Right cardiac atrium (tissue), 5 donors: ENCODE data around the gene CDC14A. TPM values are rescaled to one million over a fixed set of nuclear protein-coding genes. Genes with fewer than 3 reads are reported as not detected.

Experiments
- ATAC-seq, 2 donors: fragments of 200-7000 bp; cut with Tn5 transposase; one replicate each; pipeline versions ENCODE4 v1.8.0 to v1.9.1; 2020; ENCODE audit warnings: moderate library complexity in 2 of 2, mild to moderate bottlenecking in 1 of 2
- DNase-seq, 3 donors: peaks; one replicate each; pipeline ENCODE4 v3.0.0-alpha.2; 2020
- H3K27ac ChIP-seq: one replicate; pipeline ENCODE4 v1.5.1; 2013; ENCODE audit warnings: mild to moderate bottlenecking, low read length, control low read depth, moderate library complexity
- H3K27me3 ChIP-seq: one replicate; pipeline ENCODE4 v1.6.1; 2013; ENCODE audit not compliant: control insufficient read depth, insufficient read depth
- H3K4me1 ChIP-seq: one replicate; pipeline ENCODE4 v1.6.1; 2013; ENCODE audit warnings: low read length; ENCODE audit not compliant: control insufficient read depth, insufficient read depth
- H3K4me3 ChIP-seq: one replicate; pipeline ENCODE4 v1.5.1; 2013; ENCODE audit warnings: low read length, control low read depth
- H3K9me3 ChIP-seq: one replicate; pipeline ENCODE4 v1.6.1; 2013; ENCODE audit warnings: low read length; ENCODE audit not compliant: control insufficient read depth
- WGBS: extraction: QIAGEN DNeasy Blood & Tissue Kit; methylation state at CpG from one replicate; pipeline ENCODE4 v1.1.7; 2013; 5-methylcytosine and 5-hydroxymethylcytosine counted together
- intact Hi-C, 4 donors: fragments of 100-400 bp; cut with DNase I; formaldehyde crosslinking; loops; one replicate each; pipeline versions ENCODE4 v1.11.0 to v1.14.0; 2022 to 2023
- polyA plus RNA-seq: library from polyadenylated mRNA; stranded (reverse); fragments of 200-250 nt; gene quantifications from one replicate; pipeline ENCODE4 v1.2.3, GENCODE V29; 2013
- total RNA-seq, 4 donors: library from RNA; stranded (reverse); fragmentation: NEBNext Ultra II Directional; extraction: Animal tissue kit (Norgen Biotek cat#: 25700); gene quantifications; one replicate each; pipeline ENCODE4 v1.2.1, GENCODE V29; 2021
- donor health status: healthy with polysubstance abuse.
- donor health status: DM: no; HTN: yes; CAD: no.
- donor health status: DM: no; HTN: no; CAD: no.
- donor health status: DM: no; HTN: yes; CAD: no; lungs with severe emphysema.
- donor health status: DM: yes; HTN: yes; CAD: no.

The CDC14A gene
- total and polyA plus RNA-seq, 5 donors: 1.9 to 5.2 (median 4.8) TPM

DNA sequence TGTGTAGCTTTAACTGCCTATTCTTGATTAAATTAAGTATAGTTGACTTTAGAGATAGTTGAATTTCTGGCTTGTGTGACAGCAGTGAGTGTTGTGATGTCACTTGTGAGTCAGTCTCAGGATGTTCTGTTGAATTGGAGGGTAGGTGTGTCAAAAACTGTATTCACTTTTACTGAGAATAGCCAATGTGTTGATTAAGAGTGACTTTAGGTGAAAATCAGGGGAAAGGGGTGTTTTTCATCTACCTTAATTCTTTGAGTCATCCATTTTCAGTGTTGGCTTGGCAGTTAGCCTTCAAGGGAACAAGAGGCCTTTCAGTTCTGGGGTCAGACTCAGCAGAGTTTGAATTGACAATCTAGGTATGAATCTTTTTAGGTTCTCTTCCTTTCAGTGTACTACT lies 75.9 kb downstream of the CDC14A start:
- Histone ChIP-seq H3K4me3 (no peak overlapping the region), H3K9me3 (no peaks in the 10 kb centered on the region), H3K4me1 (no peaks in the 10 kb centered on the region), H3K27ac (no peak overlapping the region), H3K27me3 (no peaks in the 10 kb centered on the region)
- DNase-seq (no peak), ATAC-seq (no peak)
- intact Hi-C loops: no loop called here

DNA sequence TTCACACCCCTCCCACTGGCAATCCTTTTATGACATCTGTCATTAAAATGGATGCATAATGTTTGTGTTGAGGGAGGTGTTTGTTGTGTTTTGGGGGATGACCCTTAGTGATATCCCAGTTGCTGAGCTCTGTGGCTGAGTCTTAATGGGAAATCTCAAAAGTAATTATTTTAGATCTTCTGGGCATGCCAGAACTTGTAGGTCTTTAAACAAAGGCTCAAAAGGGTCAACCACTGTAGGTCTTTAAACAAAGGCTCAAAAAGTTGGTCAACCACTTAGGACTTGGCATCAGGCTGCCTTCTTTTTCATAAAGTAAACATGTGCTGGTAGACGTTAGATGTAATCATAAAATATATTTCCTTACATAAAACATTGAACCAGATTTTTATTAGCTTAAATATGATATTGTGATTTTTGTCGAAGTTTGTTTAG lies 78.0 kb downstream of the CDC14A start:
- Histone ChIP-seq H3K4me1 (no peaks in the 10 kb centered on the region), H3K9me3 (no peaks in the 10 kb centered on the region), H3K4me3 (no peak overlapping the region), H3K27me3 (no peaks in the 10 kb centered on the region), H3K27ac (no peak overlapping the region)
- ATAC-seq: no peak
- intact Hi-C loops: no loop called here
- DNase-seq: no peak
- WGBS: 83% methylated on average over 2 of the region's 2 CpGs

DNA sequence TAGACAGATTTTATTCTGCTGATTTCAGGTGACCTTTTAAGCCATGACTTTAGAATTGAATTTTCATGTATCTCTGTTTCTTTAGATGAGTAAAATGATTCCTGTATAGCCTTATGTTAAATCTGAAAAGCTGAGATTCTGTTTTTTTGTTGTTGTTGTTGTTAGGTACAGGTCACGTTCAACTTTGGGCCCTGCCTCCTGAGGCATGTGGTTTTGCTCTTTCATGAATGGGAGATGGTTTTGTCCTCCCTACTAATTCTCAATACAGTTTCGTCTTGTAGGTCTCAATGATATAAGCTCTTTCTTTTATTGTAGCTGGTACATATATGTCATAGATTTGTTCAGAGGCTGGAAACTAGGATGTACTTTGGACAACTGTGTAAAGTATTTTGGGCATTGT lies 79.6 kb downstream of the CDC14A start:
- WGBS: 94% methylated on average over 2 of the region's 2 CpGs

DNA sequence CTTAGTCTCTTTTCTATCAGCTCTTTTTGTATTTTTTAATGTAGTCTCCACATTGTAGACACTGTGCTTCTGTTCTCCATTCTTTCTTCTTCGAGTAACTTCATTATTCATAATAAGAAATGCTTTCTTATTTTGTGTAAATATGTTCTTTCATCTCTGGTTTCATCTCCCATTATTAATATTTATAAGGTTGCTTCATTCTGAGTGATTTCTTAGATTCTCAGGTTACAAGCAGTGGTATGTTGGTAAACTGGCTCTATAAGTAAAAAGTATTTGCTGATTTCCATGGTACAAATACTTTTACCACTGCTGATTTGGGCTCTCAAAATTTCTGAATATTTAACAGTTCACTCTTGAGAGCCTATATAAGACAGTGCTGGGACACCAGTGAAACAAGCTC lies 81.3 kb downstream of the CDC14A start:
- WGBS: 88% methylated on average over 1 of the region's 1 CpG
- DNase-seq (no peak), ATAC-seq (no peak)
- Histone ChIP-seq H3K4me3 (no peak overlapping the region), H3K9me3 (no peaks in the 10 kb centered on the region), H3K27me3 (no peaks in the 10 kb centered on the region), H3K27ac (no peak overlapping the region), H3K4me1 (no peaks in the 10 kb centered on the region)
- intact Hi-C loops: no loop called here

More for the DNA sequence above, 79.6 kb downstream of the CDC14A start:
- intact Hi-C loops: no loop called here
- no peak overlapping the region for H3K27ac ChIP-seq
- ATAC-seq (no peak), DNase-seq (no peak)
- H3K4me1 ChIP-seq: no peaks in the 10 kb centered on the region
- no peaks in the 10 kb centered on the region for H3K27me3 ChIP-seq
- H3K9me3 ChIP-seq: no peaks in the 10 kb centered on the region
- no peak overlapping the region for H3K4me3 ChIP-seq

DNA sequence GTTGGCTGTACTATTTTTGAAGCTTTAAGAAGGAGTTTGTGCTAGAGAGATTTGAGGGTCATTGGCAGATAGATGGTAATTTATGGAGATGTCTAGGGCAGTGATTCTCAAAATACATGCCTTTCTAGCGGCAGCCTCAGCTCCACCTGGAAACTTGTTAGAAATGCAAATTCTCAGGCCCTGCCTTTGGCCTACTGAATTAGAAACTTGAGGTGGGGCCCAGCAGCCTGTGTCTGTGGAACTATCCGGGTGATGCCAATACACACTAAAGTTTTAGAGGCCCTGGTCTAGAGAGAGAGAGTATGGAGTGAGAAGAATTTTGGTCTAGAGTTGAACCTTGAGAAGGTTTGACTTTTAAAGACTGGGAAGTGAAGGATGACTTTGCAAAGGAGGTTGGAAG lies 82.5 kb downstream of the CDC14A start:
- intact Hi-C loops: no loop called here
- H3K27me3 ChIP-seq: no peaks in the 10 kb centered on the region
- no peak overlapping the region for H3K27ac ChIP-seq
- ATAC-seq: no peak
- DNase-seq: no peak
- H3K4me3 ChIP-seq: no peak overlapping the region
- no peaks in the 10 kb centered on the region for H3K9me3 ChIP-seq
- no peaks in the 10 kb centered on the region for H3K4me1 ChIP-seq
- WGBS: 88% methylated on average over 2 of the region's 2 CpGs

DNA sequence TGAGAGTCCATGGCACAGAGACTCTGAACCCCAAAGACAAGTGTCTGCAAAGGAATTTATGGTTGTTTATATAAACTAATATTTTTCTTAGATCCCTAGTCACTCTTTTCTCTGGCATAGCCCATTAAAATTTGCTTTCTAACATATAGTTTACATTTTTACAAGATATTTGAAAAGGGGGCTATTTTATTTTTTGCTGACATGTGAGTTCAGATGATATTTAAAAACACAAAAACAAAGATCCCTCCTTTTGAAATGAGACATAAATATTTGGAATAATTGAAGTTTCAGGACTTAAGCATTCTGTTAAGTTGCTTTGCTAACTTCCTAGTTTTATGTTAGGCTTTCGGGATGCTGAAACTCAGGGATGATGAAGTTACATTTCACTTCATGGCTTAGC lies 86.1 kb downstream of the CDC14A start:
- intact Hi-C loops: no loop called here
- Histone ChIP-seq H3K27ac (no peak overlapping the region), H3K27me3 (no peaks in the 10 kb centered on the region), H3K9me3 (no peaks in the 10 kb centered on the region), H3K4me1 (peaks cover 2% of the 10 kb centered on the region), H3K4me3 (no peak overlapping the region)
- ATAC-seq: no peak
- WGBS: 98% methylated on average over 1 of the region's 1 CpG
- DNase-seq: no peak

DNA sequence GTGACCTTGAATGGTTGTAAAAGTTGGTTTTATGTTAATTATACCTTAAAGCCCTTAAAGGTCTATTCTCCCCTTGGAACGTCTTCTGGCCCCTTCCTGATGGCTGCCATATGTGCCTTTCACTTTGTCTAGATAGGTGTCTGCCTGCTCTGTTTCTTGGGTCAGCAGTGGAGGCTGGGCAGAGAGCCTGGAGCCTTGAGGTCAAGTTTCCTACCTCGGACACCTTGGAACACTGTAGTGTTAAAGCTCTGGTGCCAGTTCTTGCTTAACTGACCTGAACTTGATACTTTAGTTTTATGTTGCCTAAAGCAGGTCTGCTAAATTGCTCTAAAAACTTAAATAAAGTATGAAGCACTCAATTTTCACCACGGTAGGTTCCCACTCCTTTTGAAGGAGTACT lies 86.5 kb downstream of the CDC14A start:
- intact Hi-C loops: no loop called here

DNA sequence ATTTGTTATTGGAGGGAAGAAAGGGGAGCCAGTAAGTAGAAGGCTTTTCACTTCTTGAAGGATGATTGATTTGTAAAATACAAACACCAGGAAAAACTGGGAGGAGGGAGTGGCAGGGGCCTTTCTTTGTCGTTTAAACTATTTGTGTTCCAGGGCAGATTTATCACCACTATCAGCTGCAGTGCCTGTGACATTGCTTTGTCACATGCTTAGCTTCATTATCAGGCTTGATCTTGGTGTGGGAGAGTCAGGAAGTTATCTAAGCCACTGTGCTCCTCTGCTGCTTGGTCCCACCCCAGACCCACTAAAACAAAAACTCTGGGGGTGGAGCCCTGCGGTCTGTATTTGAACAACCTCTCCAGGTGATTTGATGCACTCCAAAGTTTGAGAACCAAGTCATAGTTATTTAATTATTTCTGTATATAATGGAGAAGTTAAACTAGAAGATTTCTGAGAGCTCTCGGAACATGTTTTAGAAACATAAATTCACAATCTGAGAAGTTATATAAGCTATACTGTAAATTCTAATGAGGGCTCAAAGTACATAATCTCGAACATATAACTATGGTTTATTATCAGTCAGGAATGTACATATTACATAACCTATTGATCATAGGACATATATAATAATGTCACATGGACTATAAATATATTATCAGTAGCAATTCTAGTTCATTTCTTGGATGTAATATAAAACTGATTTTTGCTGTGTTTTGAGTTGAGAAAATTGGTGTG lies 87.9 kb downstream of the CDC14A start:
- peak in 1 of 3 donors; percentile 33 for DNase-seq
- no peak overlapping the region for H3K4me3 ChIP-seq
- no peaks in the 10 kb centered on the region for H3K9me3 ChIP-seq
- peaks cover 2% of the 10 kb centered on the region for H3K4me1 ChIP-seq
- WGBS: 52% methylated on average over 4 of the region's 4 CpGs
- no peaks in the 10 kb centered on the region for H3K27me3 ChIP-seq
- H3K27ac ChIP-seq: no peak overlapping the region
- peak; percentile 48 to 73 for ATAC-seq
- intact Hi-C loops: no loop called here

More for the DNA sequence above, 86.5 kb downstream of the CDC14A start:
- 77% methylated on average over 3 of the region's 3 CpGs for WGBS
- H3K4me3 ChIP-seq: no peak overlapping the region
- no peak overlapping the region for H3K27ac ChIP-seq
- ATAC-seq (no peak), DNase-seq (no peak)
- H3K4me1 ChIP-seq: peaks cover 2% of the 10 kb centered on the region
- no peaks in the 10 kb centered on the region for H3K9me3 ChIP-seq
- no peaks in the 10 kb centered on the region for H3K27me3 ChIP-seq

DNA sequence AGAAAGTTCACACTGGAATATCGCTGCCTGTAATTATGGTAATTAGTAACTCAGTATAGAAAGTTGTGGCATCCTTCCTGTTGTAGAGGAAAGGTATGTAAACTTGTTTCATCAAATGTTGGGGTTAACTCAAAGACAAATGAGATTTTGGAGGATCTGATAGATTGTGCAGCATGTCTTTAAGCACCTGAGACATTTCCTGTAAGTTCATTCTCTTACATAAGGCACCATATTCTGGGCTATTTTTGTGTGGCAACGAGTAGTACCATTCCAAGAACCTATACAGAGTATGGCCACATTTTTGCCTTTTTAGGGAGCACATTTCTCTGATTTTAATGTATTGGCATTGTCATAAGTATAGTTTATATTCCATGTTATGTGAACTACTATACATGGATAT lies 88.8 kb downstream of the CDC14A start:
- whole genome bisulfite sequencing: 85% methylated on average over 2 of the region's 2 CpGs
- H3K4me1 ChIP-seq: peaks cover 2% of the 10 kb centered on the region
- DNase-seq (no peak), ATAC-seq (no peak)
- intact Hi-C loops: no loop called here
- H3K27me3 ChIP-seq: no peaks in the 10 kb centered on the region
- no peak overlapping the region for H3K4me3 ChIP-seq
- H3K9me3 ChIP-seq: no peaks in the 10 kb centered on the region
- no peak overlapping the region for H3K27ac ChIP-seq

DNA sequence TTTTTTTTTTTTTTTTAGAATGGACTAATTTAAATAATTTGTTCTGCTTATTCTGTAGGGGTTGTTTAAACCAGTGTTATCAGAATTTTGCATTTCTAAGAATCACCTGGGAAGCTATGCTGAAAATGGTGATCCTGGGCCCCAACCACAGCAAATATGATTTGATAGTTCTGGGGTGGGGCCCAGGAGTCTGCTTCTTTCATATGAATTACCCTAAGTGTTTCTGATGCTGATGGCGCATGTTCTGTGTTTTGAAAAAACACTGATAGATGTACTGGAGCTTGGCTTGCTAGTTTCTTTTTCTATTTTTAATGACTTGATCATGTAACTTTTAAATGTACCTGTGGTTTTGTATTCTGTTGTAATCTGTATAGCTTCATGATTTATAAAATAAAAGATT lies 89.3 kb downstream of the CDC14A start:
- Histone ChIP-seq H3K4me3 (no peak overlapping the region), H3K9me3 (no peaks in the 10 kb centered on the region), H3K4me1 (peaks cover 2% of the 10 kb centered on the region), H3K27me3 (no peaks in the 10 kb centered on the region), H3K27ac (no peak overlapping the region)
- DNase-seq (no peak), ATAC-seq (no peak)
- intact Hi-C loops: no loop called here
- WGBS: 75% methylated on average over 1 of the region's 1 CpG

DNA sequence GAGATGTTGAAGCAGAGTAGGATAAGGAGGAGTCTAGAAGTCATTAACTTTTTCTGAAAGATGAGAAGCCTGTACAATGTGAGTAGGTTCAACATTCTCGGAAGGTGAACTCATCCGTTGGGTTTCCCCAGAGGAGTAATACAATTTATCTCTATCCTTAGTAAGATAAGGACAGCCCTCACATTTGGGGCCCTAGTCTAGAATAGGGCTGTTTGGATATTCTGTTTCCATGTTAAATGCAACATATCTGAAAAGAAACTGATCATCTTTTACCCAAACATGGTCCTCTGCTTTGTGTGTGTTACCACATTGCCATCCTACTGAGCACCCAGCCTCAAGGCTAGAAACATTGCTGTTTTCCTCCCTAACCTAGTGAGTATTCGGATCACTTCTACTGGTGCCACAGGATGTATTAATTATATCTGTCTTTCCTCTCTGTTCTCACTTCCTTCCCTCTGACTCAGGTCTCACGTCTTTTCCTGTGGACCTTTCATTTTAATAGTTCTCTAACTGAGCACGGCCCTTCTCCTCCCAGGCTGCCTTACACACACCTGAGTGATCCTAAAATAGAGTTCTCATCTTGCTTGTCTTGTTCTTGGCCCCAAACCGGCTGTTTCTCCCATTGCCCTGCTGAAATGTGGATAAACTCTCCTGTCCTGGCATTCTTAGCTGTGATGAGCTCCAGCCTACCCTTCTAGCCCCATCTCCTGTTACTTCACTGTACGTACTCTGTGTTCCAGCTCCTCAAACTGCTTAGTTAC lies 91.7 kb downstream of the CDC14A start:
- H3K4me3 ChIP-seq: no peak overlapping the region
- intact Hi-C loops: no loop called here

More for the DNA sequence above, 91.7 kb downstream of the CDC14A start:
- H3K27me3 ChIP-seq: no peaks in the 10 kb centered on the region
- H3K9me3 ChIP-seq: no peaks in the 10 kb centered on the region
- WGBS: 47% methylated on average over 7 of the region's 7 CpGs
- ATAC-seq: peak in 1 of 2 donors; percentile 71
- H3K27ac ChIP-seq: peak overlapping the region; percentile 39
- DNase-seq: no peak
- peaks cover 2% of the 10 kb centered on the region for H3K4me1 ChIP-seq
